ENCODE measurements around the gene VPREB3.

- TF ChIP-seq CTCF (conservative IDR thresholded peaks at IDR 0.05; ENCODE audit: low read depth, low read length) (no peak), EZH2 (IDR thresholded peaks at IDR 0.05; ENCODE audit: borderline replicate concordance, low read depth, low read length, poor library complexity, severe bottlenecking) (no peak)
Observed at GRCh38 chr22:23712256-23712655, 42.0 kb downstream of the VPREB3 start.

All from A673 (cell line).